HG02763 (cell line): ENCODE results near the gene TXK.

Source experiments
- ATAC-seq: cut with Tn5 transposase; IDR thresholded peaks from one replicate; pipeline ENCODE4 v1.9.1; 2021; ENCODE audit warnings: mild to moderate bottlenecking, moderate library complexity; ENCODE audit not compliant: unreplicated experiment

Gene TXK

GRCh38 chr4:48064349-48064748, 69.7 kb downstream of the TXK start:
- no peak for ATAC-seq

- no peak for ATAC-seq
These were observed 75.2 kb downstream of the TXK start for GRCh38 chr4:48058617-48059530.

GRCh38 chr4:48051078-48051477, 83.0 kb downstream of the TXK start:
- ATAC-seq: no peak

DNA sequence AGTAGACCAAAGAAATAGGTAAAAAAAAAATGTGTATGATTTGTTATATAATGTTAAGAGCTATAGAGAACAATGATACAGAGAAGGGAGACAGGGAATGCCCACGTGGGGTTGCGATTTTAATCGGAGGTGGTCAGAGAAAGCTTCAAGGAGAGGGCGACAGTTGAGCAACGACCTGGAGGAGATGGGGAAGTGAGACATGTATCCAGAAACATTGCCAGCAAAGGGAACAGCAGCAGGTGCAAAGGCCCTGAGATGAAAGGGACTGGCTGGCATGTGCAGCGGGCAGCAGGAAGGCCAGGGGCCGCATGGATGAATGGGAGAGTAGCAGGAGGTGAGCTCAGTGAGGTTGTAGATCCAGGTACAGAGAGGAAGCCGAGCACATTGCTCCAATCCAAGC, 84.6 kb downstream of the TXK start:
- no peak for ATAC-seq

- ATAC-seq: peak; percentile 7
These were observed 86.2 kb downstream of the TXK start for GRCh38 chr4:48047896-48048295.

- peak; percentile 99 for ATAC-seq
These were observed 86.6 kb downstream of the TXK start for GRCh38 chr4:48047421-48047844.

- ATAC-seq: no peak
These were observed 88.0 kb downstream of the TXK start for GRCh38 chr4:48046059-48046458.

DNA sequence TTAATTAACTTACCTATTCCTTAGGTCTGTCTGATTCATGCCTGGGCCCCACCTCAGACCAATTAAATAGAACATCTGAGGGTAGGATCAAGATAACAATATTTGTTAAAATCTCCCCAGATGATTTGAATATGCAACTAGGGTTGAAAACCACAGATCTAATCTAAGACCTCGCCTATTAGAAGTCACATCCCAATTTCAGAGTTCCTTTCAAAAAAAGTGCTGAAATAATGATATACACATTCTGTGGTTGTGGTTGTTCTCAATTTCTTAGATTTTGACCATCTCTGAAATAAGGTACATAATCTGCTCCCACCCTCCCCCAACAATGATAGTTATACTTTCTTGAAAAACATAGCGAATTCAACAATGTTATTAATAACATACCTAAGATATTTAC, 89.8 kb downstream of the TXK start:
- ATAC-seq: no peak

GRCh38 chr4:48043504-48043903, 90.5 kb downstream of the TXK start:
- ATAC-seq: no peak

GRCh38 chr4:48042979-48043461, 91.0 kb downstream of the TXK start:
- ATAC-seq: no peak

DNA sequence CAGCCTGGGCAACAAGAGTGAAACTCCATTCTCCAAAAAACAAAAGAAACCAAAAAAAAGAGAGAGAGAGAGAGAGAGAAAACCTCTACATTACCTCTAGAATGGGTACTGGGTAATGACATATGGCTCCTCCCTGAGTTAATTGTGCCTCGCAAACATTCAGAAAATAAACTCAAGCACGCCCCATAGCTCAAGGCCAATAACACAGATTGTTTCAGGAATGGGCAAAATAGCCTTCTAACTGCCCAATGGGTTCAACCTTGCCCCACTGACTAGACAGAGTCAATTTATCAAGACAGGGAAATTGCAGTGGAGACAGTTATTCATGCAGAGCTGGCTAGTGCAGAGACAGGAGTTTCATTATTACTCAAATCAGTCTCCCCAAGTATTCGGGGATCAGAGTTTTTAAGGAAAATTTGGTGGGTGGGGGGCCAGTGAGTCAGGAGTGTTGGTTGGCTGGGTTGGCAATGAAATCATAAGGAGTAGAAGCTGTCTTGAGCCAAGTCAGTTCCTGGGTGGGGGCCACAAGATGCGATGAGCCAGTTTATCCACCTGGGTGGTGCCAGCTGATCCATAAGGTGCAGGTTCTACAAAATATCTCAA, 92.4 kb downstream of the TXK start:
- ATAC-seq: no peak

GRCh38 chr4:48039561-48039960, 94.5 kb downstream of the TXK start:
- ATAC-seq: no peak

GRCh38 chr4:48038666-48039065, 95.4 kb downstream of the TXK start:
- no peak for ATAC-seq

- ATAC-seq: no peak
These were observed 97.0 kb downstream of the TXK start for GRCh38 chr4:48037117-48037462.

- no peak for ATAC-seq
These were observed 98.1 kb downstream of the TXK start for GRCh38 chr4:48035952-48036351.

GRCh38 chr4:48033825-48034413, 100.1 kb downstream of the TXK start:
- peak; percentile 46 for ATAC-seq

DNA sequence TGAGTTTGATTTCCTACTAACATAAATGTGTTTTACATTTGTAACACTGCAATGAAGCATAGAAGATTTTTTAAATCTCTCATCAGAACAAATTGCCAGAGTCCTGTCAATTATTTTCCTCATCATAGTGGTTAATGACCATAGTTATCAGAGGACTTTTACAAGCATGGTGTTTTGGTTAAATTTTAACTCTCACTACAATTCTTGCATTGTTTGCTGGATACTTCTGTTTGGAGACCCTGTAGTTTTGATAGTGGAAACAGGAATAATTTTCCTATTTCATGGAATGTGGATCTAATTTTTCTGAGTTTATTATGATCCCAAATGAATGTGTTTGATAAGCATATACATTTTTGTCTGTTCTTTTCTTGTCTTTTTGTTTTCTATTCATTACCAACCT, 100.6 kb downstream of the TXK start:
- ATAC-seq: no peak

GRCh38 chr4:48032721-48033120, 101.3 kb downstream of the TXK start:
- no peak for ATAC-seq

GRCh38 chr4:48031802-48032525, 102.1 kb downstream of the TXK start:
- no peak for ATAC-seq

DNA sequence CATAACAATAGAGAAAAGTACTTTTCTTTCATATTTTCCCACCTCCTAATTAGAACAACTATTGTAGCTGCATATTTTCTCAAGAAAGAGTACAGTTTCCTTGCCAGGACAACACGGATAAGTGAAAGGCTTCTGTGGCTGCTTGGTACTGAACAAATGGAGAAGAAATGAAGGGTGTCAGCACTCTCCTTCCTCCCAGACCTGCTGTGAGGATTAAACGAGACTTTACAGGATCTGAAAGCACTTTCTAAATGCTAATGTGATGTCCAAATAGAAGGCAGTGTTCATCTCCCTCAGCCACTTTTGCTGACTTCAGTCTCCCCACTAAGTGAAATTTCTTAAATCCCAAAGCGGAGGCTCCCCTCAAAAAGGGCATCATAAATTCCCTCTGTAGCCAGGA, 103.6 kb downstream of the TXK start:
- no peak for ATAC-seq

DNA sequence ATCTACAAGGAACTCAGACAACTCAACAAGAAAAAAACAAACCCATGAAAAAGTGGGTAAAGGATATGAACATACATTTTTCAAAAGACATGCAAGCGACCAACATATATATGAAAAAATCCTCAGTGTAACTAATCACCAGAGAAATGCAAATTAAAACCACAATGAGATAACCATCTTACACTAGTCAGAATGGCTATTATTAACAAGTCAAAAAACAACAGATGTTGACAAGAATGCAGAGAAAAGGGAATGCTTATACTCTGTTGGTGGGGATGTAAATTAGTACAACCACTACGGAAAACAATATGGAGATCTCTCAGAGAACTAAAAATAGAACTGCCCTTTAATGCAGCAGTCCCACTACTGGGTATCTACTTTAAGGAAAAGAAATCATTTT, 105.4 kb downstream of the TXK start:
- peak; percentile 58 for ATAC-seq
